GM21619 (cell line): ENCODE measurements around the gene RIMS3.

Experiments used
- ATAC-seq: cut with Tn5 transposase; IDR thresholded peaks from one replicate; pipeline ENCODE4 v1.9.1; 2021; ENCODE audit not compliant: unreplicated experiment

Gene RIMS3

DNA sequence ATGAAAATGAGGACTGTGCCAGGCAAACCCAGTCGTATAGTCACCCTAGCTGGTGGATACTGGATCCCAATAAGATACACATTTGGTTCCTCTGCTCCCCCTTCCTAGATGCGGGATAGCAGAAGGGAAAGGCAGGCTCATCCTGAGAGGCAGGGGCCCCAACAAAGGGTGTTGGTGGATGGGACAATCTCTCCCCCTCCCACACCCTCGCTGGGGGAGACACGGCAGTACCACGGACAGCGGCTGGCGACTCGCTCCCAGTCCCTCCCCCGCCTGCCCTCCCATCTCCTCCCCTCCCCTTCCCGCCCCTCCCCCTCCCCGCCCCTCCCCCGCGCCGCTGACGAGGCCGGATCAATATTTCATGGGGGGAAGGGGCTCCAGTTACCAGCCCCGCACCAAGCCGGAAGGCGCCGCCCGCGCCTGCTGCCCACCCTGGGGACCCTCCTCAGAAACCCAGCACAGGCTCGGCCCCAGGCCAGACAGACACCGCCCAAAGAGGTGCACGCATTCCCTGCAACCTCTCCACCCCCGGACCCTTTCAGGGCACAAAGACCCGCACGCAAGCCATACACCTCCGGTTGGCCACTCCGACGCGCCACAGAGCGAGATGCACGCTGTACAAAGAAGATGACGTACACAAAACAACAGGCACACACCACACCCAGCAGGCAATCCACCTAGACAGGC is 11.5 kb downstream of the RIMS3 start:
- ATAC-seq: no peak

DNA sequence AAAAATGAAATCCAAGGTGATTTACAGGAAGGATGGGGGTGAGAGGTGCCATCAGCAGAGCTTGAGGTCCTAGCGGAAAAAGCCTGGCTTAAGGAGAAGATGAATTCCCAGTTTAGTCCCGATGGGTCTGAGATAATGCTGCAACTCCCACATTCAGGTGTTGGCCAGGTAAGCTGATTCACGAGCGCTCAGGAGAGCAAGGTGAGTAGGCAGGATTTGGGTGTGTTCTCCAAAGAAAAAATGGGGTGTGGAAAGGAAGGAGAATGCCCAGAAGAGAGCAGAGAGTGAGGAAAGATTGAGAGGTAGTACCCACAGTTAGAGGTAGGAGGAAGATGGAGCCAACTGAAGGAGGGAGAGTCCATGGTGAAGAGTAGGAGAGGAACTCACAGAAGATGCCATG is 12.5 kb downstream of the RIMS3 start:
- ATAC-seq: no peak

GRCh38 chr1:40652468-40652867 is 13.0 kb downstream of the RIMS3 start:
- no peak for ATAC-seq

DNA sequence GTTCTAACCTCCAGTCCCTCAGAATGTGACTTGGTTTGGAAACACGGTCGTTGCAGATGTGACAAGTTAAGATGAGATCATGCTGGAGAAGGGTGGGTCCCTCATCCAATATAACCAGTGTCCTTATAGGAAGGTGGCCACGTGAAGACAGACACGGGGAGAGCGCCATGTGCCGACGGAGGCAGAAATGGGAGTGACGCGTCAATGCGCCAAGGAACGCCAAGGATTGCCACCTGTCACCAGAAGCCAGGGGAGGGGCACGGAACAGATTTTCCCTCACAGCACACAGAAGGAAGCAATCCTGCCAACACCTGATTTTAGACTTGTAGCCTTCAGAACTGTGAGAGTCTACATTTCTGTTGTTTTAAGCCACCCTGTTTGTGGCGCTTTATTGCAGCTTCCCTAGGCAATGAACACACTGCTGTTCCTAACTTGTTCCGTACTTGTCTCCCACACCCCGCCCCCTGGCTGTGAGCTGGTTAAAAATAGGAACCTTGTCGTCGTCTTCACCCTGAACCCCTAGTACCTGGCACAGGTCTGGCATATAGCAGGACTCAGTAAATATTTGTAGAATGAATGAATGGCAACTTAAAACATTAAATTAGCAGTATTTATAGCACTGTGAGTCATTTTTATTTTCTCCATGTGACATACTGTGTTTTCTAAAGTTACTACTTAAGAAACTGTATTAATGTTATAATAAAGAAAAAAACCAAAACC is 14.2 kb downstream of the RIMS3 start:
- ATAC-seq: no peak

- no peak for ATAC-seq
Observed at GRCh38 chr1:40650075-40650474, 15.4 kb downstream of the RIMS3 start.

- ATAC-seq: no peak
Observed at GRCh38 chr1:40649592-40649930, 15.9 kb downstream of the RIMS3 start.

DNA sequence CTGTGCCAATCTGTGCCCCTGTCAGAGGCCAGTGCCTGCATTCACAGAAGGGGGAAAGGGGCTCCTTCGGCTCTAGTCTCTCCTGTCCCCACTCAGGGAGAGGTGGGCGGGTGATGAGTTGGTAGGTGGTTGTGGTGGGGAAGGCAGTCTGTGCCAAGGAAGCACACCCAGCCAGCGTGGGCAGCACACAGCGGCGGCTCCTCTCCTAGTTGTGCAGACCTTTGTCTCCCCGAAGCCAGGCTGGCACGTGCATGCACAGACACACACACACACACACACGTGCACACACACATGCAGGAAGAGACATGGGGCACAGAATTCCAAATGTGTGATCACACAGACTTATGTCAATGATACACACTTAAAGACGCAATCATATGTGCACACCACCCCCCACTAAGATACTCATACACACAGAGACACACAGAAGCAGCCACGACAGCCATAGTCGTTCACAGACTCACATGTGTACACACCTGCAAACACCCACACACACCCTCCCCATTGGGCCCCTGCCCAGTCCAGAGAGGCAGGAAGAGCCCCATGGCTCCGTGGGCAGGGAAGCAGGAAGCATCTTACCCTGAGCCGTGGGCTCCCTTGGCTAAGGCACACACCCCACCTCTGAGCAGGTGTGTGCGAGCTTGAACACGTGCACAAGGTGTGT is 16.4 kb downstream of the RIMS3 start:
- no peak for ATAC-seq

- ATAC-seq: no peak
Observed at GRCh38 chr1:40648200-40648599, 17.3 kb downstream of the RIMS3 start.

DNA sequence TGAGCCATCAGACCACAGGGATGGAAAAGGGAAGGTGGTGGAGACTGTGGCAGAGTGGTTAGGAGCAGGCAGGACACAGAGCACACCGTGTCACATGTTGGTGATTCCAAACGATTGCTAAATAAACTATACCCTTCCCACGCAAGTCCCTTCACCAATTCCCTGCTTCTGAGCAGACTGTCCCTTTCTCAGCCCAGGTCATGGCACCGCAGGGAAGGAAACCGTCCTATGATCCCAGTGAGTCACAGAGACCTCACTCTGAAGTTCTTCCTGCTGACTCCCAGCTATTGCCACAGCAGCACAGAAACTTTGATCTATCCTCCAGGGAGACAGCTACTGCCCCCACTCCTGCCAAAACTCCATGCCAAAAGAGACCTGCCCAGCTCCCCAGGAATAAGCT is 19.2 kb downstream of the RIMS3 start:
- no peak for ATAC-seq

DNA sequence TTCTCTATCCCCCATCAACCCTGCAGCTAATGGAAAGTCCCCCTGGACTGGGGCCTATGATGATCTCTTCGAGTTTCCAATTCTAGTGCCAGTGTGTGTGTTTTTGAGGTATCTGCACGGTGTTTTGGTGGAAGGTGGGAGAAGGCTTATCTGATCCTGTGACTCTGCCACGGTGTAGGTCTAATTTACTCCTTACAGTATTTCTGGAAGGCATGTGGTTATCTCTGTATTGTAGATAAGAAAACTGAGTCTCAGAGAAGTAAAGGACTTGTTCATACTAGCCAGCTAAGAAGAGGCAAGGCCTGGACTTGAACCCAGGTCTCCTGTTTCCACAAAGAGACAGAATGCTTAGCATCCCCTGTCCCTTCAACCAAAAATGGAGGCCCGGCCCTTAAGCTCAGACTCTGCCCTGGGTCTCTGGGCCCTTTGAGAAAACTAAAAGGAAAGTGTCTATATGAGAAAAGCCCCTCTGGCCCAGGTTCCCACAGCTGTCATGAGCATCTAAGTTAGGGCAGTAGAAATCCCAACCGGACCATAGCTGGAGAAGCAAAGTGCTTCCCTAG is 20.3 kb downstream of the RIMS3 start:
- ATAC-seq: no peak

DNA sequence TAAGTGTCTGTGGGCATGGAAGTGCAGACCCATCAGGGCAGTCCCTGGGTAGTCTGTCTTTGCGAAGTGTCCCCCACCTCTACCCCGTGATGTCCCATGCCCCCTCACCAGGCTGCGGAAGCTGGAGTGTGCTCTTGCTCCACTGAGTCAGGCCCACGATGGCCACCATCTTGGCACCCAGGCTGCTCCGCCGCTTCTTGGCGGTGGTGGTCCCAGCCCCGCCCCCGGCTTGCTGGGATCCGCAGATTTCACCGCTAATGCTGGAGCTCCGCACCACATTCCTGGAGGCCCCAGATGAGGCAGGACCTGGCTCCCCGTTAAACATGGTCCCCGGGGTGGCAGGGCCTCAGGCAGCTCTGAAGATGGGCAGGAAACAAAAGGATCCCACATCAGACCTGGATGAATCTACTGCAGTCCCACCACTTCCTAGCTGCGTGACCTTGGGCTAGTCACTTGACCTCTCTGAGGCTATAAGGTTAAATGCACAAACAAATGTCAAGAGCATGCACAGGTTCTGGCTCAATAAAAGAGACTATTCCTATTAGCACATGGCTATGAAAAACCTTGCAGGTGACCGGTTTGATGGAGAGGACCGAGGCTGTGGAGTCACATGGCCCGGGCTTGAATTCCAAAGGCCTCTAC is 23.8 kb downstream of the RIMS3 start:
- no peak for ATAC-seq

DNA sequence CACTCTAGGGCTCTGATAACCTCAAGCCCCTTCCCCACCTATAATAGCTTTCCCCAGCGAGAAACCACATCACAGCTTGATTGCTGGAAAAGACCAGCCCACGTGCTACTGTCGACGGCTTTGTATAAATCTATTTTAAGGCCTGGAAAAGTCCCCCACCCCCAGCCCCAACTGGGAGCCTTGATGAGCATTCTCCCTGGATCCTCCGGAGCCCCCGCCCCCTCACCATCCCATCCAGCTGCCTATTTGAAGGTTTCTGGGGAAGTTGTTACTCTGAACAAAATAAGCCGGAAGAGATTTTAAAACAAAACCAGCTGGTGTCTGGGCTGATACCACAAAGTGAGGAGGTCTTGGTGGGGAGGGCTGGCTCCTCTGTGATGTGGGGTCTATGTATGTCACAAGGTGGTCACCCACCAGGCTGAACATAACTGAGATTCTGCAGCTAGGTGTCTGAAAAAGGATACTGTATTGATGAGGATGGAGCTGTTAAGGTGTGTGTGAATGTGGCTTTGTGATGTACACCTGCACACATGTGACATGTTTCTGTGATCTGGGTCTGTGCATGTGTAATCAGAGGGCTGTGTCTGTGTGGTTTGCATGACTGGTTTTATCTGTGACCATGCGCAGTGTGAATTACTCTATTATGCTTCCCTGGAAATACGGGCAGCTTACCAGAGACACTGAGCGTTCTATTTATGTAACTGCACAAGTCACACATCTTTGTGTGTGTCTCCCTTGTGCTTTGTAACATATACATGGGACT is 25.0 kb downstream of the RIMS3 start:
- ATAC-seq: no peak

DNA sequence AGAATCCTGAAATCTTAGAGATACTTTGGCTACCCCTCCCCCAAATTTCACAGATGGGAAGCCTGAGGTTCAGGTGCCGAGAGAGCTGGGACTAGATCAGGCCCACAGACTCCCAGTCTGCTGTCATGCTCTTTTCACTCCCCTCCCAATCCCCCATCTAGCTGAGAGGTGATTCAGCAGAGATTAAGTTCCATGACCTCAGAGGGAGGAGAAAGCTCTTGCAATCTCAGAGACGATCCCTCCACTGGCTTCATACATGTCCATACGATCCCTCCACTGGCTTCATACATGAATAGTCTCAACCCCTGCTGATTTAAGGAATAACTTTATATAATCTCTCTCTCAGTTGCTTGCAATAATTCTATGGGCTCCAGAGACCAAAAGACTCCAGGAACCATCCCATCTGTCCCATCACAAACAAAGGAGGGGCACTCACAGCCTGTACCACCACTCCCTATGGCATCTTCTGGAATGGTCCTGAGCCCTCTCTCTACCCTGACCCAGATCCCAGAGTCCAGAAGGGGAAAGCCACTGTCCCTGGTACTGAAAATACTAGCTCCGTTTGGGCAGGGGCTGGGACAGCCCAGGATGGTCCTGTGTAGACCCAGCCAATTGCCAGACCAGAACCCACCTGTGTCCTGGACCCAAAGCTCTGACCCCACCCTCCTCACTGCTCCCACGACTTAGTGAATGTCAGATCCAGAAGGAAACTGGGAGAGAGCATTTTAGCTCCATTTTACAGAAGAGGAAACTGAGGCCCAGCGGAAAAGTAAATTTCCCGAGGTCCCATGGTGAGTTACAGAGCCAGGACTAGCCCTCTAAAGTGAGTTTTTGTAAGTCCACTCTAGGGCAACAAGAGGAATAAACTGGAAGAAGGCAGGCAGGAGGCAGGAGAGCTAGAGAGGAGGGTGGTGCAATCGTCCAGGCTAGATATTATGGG is 27.1 kb downstream of the RIMS3 start:
- no peak for ATAC-seq

- no peak for ATAC-seq
Observed at GRCh38 chr1:40637470-40638007, 27.9 kb downstream of the RIMS3 start.

DNA sequence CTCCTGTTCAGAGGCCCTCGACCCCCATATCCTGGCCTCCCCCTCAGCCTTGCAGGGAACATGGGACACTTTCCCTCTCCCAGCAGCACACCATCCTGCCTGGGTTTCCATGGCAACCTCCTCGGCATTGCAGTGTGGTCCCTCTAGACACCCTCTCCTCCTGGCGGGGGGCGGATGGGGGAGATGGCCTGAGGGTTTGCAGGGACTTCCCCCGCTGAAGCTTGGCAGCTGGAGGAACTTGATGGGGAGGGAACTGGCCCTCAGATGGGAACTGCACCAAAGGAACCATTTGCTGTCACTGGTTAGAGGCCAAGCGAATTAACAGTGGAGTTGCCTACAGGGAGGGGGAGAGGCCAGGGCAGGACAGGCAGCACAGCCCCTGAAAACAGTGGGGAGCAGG is 28.7 kb downstream of the RIMS3 start:
- ATAC-seq: no peak

GRCh38 chr1:40635763-40636500 is 29.6 kb downstream of the RIMS3 start:
- ATAC-seq: no peak

- no peak for ATAC-seq
Observed at GRCh38 chr1:40634901-40635655, 30.4 kb downstream of the RIMS3 start.

DNA sequence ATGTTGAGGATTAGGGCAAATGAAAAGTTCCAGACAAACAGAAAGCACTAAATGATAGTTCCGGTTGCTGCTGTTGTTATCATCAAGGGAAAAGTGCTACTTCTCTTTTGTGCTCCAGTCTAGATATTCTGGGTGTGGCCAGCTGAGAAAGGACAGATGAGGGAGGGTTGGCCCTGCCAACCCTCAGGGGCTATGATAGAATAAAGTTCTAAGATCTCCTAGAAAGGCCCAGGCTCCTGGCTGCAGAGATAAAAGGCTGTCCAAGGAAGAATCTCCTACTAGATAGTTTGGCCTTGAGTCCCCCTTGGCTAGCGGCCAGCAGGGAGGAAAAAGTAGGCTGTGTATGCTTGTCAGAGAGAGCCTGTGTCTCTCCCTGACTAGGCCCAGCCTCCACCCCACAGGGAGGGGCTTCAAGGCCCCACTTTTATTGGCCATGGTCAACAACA is 31.5 kb downstream of the RIMS3 start:
- ATAC-seq: no peak
